GM18505 (cell line): ENCODE results near the gene PROKR2.

ENCODE experiments used
- ATAC-seq: cut with Tn5 transposase; IDR thresholded peaks from one replicate; pipeline ENCODE4 v1.9.1; 2021; ENCODE audit not compliant: unreplicated experiment
- POLR2A ChIP-seq: IDR thresholded peaks from 4 replicates; pipeline ENCODE4 v1.6.1; 2011; ENCODE audit warnings: borderline replicate concordance; ENCODE audit not compliant: insufficient read depth, insufficient read length; ENCODE audit errors: extremely low read depth

PROKR2 gene

GRCh38 chr20:5316188-5317158, at the start of gene PROKR2:
TSS of gene PROKR2 (minus strand) at chr20:5316954. CDS start at chr20:5314369, 2,585 bp downstream.
- TF ChIP-seq POLR2A: no peak
- ATAC-seq: no peak

GRCh38 chr20:5364997-5365597, 48.3 kb upstream of the PROKR2 start:
- no peak for TF ChIP-seq POLR2A

GRCh38 chr20:5364136-5364821, 47.5 kb upstream of the PROKR2 start:
- ATAC-seq: no peak
- no peak for TF ChIP-seq POLR2A

More at GRCh38 chr20:5364997-5365597, 48.3 kb upstream of the PROKR2 start:
- no peak for ATAC-seq

- no peak for ATAC-seq
- no peak for TF ChIP-seq POLR2A
Observed at GRCh38 chr20:5362771-5363170, 46.0 kb upstream of the PROKR2 start.

DNA sequence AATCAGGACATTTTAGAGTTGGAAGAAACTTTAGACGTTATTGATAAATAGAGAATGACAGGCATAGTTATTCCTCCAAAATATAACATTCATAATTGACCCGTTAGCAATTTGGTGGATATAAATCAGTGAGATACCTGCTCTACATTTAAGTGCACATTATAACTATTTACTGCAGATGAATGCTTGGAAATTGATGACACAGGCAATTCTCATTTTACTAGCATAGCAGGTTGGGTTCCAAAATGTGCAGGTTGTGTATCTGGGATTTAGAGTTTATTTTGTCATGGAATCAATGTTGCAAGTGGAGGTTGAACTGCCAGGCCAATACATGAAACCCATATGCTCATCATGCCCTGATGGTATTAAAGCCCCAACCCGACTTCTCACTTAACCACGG, 44.4 kb upstream of the PROKR2 start:
- no peak for TF ChIP-seq POLR2A
- no peak for ATAC-seq

DNA sequence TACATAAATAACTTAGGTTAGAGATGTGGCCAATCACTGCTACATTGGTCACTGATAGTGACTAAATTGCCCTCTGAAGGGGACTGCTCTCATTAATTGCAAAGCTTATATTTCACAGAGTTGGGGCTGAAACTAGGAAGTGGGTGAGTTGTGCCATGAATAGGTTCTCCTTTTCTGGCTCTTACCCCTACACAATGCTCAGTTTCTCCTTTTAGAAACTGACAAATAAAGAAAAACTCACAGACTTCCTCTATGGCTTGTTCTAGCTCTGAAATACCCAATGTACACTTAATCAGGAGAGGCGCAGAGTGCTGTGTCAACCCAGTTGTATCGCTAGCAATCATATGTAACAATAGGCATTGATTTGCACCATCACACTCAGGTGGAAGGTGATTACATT, 41.2 kb upstream of the PROKR2 start:
- ATAC-seq: no peak
- no peak for TF ChIP-seq POLR2A

DNA sequence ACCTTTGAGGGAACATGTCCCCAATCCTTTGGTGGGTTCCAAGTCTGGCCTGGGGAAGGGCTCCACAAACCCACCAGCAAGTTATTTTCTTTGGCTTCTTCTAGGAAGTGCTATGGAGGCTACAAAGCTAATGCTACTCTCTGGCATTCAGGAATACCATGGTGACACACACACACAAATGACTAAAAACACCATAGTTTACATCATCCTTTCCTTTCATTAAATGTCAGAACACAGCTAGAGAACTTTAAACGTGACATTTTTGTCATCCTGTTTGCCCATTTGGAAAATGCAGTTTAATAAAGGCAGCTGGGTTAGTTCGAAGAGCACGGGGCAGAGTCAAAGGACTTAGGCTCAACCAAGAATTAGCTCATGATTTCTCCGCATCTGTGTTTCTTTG, 40.2 kb upstream of the PROKR2 start:
- no peak for TF ChIP-seq POLR2A
- no peak for ATAC-seq

DNA sequence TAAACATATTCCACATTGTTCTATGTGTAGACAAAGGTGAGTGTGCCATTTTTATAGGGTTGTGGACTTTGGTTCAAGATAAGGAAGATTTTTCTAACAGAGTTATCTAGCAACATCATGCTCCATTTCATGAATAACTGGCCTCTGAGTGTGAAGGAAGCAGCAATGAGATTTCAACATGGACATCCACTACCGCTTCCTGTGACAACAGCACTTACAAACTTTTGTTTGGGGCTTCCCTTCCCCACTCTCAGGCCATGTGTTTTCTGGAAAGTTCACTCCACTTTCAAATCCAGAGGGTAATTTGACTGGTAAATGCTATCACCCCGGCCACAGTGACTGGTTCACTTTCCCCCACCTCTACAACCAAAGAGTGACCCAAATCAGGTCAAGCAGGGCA, 38.1 kb upstream of the PROKR2 start:
- ATAC-seq: no peak
- TF ChIP-seq POLR2A: no peak

GRCh38 chr20:5353624-5354496, 37.1 kb upstream of the PROKR2 start:
- ATAC-seq: no peak
- TF ChIP-seq POLR2A: no peak

DNA sequence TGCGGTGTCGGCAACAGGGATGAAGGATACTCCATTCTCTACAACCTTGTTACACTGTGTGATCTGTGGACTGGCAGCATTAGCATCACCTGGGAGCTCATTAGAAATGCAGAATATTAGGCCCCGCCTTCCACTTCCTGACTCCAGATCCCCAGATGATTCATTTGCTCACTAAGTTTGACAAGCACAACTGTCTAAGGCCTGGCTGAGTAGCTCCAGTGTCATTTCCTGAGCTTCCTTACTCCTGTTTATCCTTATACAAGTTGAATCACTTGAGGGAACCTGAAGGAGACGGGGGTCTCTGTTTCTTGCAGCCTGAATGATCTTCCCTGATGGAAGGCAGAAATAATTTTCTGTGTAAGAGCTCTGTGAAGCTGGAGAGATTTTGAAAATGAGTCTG, 32.7 kb upstream of the PROKR2 start:
- ATAC-seq: no peak

DNA sequence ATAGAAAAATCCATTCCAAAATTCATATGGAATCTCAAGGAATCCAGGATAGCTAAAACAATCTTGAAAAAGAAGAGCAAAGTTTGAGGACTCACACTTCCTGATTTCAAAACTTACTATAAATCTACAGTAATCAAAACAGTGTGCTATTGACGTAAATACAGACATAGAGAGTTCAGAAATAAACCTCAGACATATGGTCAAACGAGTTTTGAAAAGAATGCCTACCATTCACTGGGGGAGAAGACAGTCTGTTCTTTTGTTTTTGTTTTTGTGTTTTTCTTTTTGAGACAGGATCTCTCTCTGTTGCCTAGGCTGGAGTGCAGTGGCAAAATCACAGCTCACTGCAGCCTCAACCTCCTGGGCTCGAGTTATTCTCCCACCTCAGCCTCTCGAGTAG, 25.3 kb upstream of the PROKR2 start:
- no peak for TF ChIP-seq POLR2A
- no peak for ATAC-seq

More for the DNA sequence above, 32.7 kb upstream of the PROKR2 start:
- TF ChIP-seq POLR2A: no peak

GRCh38 chr20:5331340-5331739, 14.6 kb upstream of the PROKR2 start:
- ATAC-seq: no peak
- no peak for TF ChIP-seq POLR2A
